OCI-LY1 (cell line): ENCODE data around the gene JPT2.

ENCODE experiments used
- EZH2 ChIP-seq: fragments of 200-600 bp; sonication (generic), shearing (Covaris generic); IDR thresholded peaks from 2 replicates; pipeline ENCODE4 v1.8.0; 2017; ENCODE audit warnings: borderline replicate concordance, mixed run types, mild to moderate bottlenecking, antibody characterized with exemption, low read length, moderate library complexity, mixed read lengths
- TF ChIP-seq, protein P1 (sequence below): fragments of 200-600 bp; sonication (generic), shearing (Covaris generic); IDR thresholded peaks from 2 replicates; pipeline ENCODE4 v1.5.1; 2017; ENCODE audit warnings: mild to moderate bottlenecking, antibody characterized with exemption, low read length, moderate library complexity, mixed read lengths

DNA sequence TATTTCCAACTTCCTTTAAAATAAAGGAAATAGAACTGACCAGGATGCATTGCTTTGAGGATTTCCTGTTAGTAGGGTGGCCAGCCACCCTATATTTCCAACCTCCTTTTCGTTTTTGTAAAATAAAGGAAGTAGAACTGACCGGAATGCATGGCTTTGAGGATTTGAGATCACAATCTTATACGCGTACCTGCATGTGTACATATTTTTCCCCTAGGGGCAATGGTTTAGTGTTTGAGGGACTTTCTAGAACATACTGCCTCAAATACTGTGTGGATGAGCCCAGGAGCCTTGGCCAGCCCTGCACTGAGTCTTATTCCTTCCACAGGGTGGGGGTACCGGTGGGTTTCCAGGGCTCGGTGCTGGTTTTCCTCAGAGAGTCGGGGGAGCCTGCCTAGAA is 53.5 kb downstream of the JPT2 start:
- TF ChIP-seq, protein P1, sequence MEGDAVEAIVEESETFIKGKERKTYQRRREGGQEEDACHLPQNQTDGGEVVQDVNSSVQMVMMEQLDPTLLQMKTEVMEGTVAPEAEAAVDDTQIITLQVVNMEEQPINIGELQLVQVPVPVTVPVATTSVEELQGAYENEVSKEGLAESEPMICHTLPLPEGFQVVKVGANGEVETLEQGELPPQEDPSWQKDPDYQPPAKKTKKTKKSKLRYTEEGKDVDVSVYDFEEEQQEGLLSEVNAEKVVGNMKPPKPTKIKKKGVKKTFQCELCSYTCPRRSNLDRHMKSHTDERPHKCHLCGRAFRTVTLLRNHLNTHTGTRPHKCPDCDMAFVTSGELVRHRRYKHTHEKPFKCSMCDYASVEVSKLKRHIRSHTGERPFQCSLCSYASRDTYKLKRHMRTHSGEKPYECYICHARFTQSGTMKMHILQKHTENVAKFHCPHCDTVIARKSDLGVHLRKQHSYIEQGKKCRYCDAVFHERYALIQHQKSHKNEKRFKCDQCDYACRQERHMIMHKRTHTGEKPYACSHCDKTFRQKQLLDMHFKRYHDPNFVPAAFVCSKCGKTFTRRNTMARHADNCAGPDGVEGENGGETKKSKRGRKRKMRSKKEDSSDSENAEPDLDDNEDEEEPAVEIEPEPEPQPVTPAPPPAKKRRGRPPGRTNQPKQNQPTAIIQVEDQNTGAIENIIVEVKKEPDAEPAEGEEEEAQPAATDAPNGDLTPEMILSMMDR = no peak
- no peak for TF ChIP-seq EZH2
